HG03460 (cell line): ENCODE measurements around the gene IQSEC1.
A peak's percentile ranks its signal among the peaks of the same experiment; 100 is the strongest.

ENCODE experiments used
- ATAC-seq: cut with Tn5 transposase; IDR thresholded peaks from one replicate; pipeline ENCODE4 v1.9.1; 2021; ENCODE audit not compliant: unreplicated experiment

The IQSEC1 gene

DNA sequence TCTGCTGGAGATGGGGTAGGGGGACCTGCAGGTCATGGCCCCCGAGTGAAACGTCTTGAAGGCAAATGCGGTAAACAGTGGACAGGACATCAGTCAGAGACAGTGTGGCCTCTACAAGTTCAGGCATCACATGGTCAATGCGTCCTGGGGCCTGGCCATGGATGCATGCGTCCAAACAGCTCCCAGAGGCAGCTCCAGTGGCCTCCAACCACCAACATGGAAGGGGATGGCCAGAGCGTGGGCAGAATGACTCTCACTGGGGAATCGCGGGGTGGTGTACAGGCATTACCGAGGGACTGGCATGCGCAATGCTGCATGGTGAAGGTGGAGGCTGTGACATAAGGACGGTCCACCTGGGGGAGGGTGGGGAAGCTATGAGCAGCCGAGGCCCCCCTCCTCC lies 35.6 kb upstream of the IQSEC1 start:
- ATAC-seq, result no peak

DNA sequence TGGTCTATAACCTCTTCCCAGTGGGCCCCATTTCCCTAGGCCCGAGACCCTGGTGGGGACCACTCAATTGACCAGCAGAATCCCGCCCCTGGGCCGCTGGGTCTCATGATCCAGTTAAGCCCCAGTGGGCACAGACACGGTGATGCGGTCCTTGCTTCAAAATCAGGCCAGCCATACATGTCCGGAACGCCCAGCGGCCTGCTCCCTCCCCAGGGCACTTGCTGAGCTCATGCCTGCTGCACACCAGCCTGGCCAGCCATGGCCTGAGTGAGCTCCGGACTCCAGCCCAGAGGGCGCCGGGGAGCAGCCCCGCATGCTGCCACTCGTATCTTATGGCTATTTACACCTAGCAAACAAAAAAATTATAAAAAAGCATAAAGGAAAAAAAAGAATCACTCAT lies 34.4 kb upstream of the IQSEC1 start:
- ATAC-seq, result no peak

DNA sequence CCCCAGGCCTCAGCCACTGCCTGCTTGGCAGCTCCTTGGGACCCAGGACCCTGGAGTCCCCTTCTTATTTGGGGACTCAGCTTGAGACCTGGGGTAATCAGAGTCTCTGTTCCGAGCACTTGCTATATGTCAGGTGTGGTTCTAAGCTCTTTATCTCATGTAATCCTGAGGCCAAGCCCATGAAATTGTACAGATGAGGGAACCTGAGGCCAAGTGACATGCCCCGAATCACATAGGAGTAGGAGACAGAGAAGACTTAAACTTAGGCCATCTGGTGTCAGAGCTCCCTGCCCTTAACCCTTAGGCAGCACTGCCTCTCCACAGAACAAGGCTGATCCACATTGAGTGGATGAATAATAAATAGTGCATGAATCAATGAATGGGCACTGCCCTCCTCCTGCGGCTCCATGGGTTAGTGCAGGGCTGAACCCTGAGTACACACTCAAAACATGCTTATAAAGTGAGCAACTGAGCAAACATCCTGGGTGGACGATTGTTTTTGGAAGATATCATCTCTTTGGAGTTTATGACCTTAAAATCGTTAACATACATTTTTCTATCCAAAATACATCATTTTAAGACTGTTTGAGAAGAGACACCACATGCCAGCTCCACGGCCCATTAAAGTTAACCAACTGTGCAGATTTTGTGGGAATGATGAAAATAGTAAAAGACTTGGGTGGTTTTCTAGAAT lies 33.2 kb upstream of the IQSEC1 start:
- ATAC-seq, result no peak

DNA sequence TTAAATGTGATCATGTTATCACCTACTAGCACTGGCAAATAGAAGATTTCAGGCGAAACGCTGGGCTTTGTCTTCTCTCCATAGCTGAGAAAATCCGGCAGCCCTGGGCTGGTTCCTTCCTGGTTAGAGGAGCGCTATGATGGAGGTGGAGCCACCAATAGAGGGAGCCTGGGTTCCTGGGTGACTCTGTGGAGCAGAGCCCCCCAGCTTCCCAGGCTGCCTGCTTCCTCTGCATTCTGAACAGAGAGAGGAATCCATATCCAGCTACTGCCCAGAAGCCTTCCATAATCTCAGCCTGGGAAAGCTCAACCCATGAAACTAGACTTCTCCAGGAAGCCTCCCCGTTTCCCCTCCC lies 32.6 kb upstream of the IQSEC1 start:
- no peak for ATAC-seq

- no peak for ATAC-seq
These were observed 32.1 kb upstream of the IQSEC1 start for GRCh38 chr3:13105181-13105895.

DNA sequence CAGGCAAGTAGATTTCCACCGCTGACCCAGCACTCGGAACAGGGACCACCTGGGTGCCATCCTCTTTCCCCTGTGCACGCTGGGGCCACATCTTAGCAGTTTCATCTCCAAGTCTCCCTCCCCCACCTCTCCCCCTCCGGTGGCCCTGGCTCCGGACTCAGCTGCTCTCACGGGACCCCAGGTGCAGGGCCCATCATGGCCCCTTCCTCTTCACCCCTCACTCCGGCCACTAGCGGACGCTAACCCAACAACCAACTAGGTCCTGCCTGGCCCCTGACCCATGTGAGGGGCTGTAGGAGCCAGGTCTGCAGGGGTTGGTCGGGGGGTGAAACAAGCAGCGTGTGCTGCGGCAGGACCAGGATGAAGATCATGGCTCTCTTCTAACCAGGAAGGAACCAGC lies 31.3 kb upstream of the IQSEC1 start:
- ATAC-seq, result no peak

DNA sequence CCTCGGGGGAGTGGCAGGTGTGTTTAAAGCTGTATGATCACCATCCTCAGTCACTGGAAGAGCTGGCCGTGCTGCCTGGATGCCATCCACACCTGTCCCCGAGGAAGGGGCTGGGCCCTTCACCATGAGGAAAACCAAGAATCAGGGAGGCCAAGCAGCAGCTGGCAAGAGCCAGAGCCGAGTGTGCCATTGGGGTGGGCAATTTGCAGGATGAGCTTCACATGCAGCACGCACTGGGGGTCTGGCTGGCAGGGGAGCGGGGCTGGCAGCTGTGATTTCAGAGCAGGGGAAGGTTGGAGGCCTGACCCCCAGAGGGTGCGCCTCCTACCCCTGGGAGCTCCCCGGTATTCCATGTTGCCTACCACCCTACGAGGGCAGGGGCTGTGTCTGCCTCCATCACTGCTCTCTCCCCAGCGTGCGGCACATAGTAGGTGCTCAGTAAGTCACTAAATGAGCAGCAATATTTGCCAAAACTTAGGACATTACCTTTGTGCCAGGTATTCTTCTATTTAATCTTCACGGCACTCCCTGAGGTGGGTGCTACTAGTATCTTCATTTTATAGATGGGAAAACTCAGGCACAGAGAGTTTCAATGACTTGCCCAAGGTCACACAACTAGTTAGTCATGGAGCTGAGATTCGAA lies 30.3 kb upstream of the IQSEC1 start:
- ATAC-seq, result no peak

- ATAC-seq, result no peak
These were observed 29.4 kb upstream of the IQSEC1 start for GRCh38 chr3:13102386-13103345.

DNA sequence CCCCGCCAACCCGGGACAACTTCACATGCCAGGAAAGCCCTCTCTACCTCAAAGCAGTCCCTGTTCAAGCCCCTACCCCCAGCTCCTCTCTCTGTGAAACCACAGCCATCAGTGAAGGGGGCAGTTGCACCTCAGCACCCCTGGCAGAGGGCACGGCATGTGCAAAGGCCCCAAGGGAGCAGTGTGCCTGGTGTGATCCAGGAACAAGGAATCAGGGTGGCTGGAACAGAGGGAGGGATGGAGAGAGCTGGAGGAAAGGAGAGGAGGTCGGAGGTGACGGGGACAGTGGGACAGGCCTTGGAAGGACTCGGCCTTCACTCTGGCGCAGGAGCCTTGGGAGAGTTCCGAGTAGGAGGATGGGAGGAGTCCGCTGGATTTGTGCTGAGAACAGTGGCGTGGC lies 26.5 kb upstream of the IQSEC1 start:
- no peak for ATAC-seq

DNA sequence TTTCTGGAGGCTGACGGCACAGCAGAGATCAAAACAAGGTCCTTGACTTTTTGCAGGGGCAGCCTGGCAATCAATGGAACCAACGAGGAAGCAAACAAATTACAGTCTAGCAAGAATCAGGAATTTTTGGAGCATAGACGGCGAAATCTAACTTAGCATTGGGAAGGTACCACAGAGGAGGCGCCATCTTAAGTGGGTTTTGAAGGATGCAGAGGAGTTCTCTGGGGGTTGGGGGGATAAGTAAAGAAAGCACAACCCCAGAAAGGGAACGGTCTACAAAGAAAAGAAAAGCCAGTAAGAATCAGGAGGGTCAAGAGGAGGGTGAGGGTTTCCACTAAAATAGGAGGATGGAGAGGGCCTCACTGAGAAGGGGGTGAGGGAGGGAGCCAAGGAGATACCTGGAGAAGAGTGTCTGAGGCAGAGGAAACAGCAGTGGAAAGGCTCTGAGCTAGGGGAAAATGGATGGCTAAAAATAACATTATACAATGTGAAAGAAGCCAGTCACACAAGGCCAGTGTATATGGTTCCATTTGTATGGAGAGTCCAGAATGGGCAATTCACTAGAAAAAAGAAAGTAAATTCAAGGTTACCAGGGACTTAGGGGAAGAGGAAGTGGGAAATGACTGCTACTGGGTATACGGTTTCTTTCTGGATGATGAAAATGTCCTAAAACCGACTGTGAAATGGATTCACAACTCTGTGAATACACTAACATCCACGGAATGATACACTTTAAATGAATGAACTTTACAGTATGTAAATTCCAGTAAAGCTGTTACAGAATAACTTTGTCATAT lies 25.2 kb upstream of the IQSEC1 start:
- ATAC-seq, result no peak

GRCh38 chr3:13096356-13096755 lies 23.1 kb upstream of the IQSEC1 start:
- ATAC-seq, result no peak

DNA sequence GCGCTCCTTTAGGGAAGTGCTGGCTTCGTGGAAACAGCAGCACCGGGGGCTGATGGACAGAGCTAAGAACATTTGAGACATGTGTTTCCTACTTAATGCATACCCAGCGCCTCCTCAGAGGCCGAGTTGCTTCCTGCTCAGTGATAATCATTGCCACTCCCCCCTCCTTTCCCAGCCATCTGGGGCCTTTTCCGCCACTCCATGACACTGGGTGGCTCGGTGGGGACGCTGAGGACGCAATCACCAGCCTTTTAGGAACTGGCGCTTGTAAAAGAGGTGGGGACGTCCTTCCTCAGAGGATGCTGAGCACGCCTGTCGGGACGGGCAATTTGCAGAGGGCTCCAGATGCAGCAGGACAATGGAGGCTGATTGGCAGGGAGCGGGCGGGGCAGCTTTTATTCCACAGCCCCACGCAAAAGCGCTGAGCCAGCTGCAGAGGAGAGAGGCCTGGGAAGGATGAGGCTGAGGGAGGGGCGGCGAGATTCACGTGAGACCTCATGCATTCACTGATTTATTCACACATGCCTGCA lies 22.2 kb upstream of the IQSEC1 start:
- ATAC-seq, result no peak

GRCh38 chr3:13093687-13094086 lies 20.5 kb upstream of the IQSEC1 start:
- no peak for ATAC-seq

DNA sequence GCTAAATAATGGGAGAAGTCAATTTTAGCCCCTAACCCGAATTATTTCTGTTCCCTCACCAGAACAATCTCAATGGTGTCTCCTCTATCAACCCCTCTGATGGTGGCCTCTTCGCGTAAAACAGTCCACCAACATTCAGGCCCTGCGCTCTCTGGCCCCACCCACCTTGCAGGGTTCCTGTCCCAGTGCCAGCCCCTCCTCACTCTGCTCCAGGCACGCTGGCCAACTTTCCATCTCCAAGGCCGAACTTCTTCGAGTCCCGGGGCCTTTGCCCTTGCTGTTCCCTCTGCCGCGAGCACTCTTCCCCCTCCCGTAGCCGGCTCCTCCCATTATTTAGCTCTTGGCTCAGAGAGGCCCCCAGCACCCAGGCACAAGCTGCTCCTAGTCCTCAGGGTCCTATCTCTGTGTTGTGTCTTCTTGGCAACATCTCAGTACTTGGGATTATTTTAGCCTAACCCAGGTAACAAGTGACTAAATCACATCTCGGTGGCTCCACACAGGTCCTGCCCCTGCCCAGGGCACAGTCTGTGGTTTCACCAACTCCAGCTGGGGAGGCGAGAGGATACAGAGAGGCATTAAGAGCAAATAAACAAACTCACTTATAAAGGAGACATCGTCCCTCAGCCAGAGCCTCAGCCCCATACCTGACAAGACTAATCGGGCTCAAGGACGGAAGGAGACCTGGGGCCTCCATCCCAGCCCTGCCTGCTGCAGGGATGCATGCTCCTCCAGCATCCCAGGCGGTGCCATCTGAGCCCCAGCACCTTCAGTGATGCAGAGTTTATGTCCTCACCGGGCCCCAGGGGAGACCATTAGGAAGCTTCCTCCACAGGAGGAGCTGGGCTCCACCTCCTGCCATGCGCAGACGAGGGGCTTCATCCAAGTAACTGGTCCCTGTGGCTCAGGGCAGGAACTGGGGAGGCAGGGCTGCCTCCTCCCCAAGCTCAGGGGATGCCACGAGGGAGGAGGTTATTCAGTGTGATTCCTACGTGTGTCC lies 19.7 kb upstream of the IQSEC1 start:
- no peak for ATAC-seq

GRCh38 chr3:13091898-13092611 lies 18.8 kb upstream of the IQSEC1 start:
- ATAC-seq, result no peak

DNA sequence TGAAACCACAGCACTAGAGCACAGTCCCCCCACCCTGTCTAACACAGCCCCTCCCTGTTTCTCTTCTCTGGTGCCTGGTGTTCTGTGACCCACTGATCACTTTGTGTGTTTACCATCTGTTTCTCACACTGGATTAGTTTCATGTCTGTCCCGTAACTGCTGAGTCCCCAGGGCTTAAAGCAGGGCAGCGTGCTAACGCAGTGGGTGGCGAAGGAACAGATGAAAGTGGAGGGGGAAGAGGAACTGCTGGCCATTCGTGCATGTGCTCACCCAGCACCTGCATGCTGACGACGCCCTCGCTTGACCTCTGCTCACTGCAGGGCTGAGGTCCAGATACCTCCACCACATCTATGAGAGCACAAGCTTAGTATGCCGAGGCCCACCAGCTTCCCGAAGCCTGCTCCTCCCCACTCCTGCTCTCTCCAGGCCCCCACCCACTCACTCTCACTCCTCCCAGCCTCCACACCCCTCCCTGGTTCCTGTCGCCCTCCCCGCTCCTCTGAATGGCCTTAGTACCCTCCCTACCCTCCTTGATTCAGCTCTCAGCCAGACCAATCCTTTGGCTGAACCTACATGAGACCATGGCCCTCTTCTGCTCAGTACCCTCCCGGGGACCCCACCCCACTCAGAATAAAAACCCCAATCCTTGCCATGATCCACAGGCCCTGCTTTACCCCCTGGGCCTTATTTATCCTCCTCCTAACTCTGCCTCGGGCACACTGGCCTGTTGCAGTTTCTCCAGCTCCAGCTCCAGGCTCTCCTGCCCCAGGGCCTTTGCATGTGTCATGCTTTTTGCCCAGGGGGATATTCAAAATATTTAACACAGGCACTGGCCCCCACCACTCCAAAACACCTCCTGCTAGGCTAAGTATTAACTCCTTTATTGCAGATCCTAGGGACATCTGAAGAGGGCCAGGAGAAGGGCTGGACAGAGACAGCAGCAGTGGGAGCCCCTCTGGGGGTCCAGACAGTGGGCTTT lies 15.1 kb upstream of the IQSEC1 start:
- peak; percentile 54 for ATAC-seq

DNA sequence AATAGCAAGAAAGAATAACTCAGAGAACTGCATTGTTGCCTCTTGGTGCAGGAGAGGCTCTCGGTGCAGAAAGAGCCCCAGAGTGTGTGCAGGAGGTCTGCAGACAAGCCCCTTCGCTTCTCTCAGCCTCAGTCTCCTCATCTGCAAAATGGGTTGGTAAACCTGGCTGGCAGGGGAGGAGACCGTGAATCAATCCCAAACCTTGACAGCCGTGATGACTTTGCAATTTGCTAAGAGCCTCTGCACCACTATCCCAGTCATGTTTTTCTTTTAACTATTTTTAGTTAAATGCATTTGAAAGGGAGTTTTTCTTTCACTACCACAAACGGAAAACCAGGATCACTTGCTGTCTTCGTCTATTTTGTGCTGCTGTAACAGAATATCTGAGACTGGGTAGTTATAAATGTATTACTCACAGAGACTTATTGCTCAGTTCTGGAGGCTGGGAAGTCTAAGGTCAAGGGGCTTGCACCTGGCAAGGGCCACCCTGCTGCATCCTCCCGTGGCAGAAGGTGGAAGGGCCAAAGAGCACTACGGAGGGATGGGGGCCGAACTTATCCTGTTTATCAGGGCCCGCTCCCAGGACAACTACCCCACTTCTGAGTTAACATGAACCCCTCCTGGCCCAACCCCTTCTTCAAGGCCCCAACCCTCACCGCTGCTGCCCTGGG lies 14.2 kb upstream of the IQSEC1 start:
- no peak for ATAC-seq
